CD4-positive, alpha-beta T cell treated with Interleukin-12 subunit alpha and Interleukin-12 subunit beta, for 1 hour (primary cell): ENCODE data around the gene WNT8B.

Experiments
- DNase-seq: peaks from one replicate; pipeline ENCODE4 v3.0.0-alpha.2; 2020

The WNT8B gene

DNA sequence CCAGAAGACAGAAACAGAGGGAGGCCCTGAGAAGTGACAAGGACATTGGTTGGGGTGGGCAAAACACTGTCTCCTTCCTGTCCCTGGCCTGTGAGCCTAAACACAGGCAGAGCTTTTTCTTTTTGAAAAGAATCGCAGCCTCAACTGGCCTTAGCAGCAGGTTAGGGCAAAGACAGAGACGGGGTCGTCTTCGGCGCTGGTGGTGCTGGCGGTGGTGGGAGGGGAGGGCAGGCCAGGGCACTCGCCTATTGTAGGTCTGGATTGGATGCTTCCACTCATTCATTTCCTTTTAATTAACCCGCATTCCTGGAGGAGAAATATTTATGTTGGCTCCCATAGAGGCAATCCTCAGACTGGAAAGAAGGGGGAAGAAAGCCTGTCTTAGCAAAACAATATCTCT, 22.6 kb downstream of the WNT8B start:
- no peak for DNase-seq

DNA sequence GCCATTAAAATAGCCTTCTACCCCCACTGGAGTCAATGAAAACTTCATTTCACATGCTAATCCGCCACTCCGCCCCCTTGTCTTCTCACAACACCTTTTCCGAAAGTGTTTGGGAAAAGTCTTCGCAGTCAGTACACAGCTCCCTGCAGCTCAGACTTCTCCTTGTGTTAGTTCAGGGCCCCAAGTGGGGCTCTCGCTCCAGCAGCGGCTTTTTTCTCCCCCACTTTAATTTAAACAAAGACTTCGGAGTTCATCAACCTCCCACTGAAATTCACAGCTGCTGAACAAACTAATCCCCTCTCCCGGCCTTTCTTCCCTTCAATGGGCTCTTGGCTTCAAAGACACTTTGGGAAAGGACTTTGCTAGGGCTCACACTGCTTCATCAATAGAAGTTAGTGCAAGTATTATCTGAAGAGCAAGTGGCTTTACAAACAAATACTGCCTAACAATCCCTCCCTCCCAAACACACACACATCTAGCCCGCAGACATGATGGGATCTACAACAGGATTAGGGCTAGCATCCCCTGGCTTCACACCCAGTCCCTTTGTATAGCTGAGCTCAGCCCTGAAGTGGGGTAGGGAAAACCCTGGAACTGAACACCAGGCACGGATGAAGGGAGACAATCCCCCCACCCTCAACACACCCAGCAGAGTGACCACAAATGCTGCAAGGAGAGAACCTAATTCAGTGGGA, 23.1 kb downstream of the WNT8B start:
- no peak for DNase-seq

DNA sequence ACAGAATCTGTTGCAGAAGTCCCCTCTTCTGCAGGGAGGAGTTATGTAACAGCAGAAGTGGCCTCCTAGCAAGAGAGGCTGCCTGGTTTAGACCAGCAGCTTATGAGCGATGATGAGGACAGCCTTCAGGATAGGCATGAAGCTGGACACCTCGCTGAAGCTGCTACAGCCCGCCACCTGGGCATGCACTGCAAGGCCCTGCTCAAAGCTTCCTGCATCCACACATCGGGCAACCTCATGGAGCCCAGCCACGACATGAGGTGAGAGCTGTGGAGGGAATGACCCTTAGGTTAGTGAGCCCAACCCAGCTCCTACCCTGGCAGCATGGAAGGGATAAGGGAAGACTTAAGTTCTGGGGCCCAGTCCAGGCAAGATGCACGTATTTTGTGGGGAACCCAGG, 24.7 kb downstream of the WNT8B start:
- no peak for DNase-seq

DNA sequence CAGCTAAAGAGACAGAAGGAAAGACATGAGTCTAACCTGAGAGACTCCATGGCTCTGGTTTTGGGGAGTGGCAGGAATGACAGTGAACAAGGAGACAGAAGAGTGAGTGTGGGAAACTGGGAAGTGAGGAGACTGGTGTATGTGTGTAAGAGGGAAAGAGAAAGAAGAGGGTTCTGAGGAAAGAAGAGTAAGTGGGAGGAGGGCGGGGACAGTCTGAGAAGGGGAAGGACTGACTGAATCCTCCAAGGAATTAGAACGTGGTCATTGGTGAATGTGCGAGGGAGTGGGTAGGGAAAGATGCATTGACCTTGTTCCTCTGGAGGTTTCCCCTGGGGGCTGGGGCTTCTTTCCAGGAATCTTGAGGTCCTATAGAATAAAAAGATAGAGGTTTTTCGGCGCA, 26.6 kb downstream of the WNT8B start:
- no peak for DNase-seq

DNA sequence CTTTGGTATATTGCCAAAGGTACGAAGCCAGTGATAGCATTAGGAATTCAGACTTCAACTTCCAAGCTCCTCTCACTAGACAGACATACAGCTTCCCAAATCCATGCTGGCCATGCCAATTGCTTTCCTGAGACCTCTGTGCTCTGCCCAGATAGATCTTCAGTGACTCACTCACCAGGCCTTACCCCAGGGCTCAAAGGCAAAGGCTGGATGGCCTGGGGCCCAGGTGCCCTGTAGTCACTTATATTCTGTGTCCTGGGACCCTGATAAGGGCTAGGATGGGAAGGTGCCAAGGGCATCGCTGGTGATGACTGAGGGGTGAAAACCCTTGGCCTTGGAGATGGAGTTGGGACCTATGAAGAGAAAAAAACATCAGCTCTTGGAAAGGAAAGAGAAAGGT, 27.7 kb downstream of the WNT8B start:
- no peak for DNase-seq

DNA sequence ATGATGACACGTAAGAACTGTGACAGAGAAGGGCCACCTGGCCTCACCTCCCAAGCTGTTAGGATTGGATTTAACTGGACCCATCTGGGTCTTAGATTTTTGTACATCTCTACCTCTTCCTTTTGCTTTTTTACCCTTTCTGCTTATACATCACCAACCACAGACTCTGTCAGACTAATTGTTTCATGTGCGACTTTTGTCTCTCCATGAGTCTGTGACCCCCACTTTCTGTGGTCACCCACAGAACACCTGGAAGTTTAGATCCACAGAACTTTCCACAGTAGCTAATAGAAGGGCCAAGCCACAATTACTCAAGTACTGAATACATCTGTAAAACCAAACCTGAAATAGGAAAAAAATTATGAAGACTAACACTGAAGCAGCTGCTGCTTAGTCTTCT, 33.8 kb downstream of the WNT8B start:
- DNase-seq: no peak

DNA sequence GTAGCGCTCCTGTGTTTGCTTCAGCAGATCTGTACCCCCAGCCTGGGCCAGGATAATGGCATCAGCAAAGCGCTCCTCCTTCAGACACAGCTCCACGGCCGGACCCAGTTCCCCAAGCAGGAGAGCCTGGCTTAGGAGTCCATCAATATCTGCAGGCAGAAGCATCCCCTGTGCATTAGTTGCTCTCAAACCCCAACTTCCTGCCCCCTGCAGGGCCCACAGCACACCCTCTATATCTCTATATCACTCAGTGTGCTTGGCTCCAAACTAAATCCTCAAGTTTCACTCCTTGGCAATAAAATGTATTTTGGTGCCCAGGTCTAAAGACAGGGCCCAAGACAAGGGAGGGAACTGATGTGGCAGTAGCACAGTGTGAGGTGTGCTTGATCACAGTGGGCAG, 35.2 kb downstream of the WNT8B start:
- no peak for DNase-seq

DNA sequence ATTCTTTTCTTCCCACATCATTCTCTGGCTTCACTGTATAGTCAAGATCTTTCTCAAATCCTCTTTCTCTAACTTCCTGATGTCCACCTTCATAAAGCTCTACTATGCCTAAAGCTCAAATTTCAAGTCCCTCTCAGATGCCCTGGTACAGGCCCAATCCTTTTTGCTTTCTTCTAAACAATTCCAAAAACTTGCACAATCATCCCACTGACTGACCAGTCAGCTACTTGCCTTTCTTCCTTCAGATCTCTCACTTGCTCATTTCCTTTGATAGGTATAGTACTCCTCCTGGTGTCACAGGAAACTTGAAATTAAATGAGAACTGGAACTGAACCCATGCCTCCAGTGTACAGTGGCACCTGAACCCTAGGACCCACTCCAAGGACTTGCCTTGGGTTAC, 38.6 kb downstream of the WNT8B start:
- no peak for DNase-seq

DNA sequence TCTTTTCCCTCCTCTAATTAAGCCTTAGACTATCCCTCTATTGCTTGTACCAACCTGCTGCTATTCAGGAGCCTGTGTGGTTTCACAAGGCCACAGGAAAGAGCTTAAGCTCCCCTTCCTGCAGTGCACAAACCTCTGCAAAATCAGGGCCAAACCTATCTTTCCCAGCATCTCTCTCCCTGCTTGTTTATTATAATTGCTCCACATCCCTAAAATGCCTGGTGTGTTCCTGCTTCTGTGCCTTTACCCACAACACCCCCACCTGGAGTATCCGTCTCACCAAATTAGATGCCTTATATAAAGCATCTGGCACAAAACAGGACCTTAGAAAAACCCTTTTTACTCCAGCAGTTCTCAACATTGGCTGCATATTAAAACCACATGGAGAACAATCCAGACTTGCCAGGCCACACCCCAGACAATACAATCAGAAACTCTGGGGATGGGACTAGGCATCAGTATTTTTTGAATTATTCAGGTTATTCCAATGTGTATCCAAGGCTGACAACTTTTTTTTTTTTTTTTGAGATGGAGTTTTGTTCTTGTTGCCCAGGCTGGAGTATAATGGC, 40.2 kb downstream of the WNT8B start:
- no peak for DNase-seq

DNA sequence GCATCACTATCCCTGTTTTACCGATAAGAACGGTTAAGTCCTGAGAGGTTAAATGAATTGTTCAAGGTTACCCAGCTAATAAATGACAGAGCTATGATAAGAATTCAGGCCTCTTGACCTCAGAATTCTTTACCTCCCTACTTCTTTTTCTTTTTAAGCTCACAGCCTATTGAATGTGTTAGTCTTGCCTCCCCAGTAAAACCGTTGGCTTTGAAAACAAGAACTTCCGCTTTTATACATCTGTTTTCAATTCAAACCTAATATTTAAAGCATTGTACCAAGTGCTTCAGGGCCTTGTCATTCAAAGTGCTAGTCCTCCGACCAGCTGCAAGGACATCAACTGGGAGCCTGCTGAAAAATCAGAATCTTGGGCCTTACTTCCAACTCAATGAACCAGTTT, 41.3 kb downstream of the WNT8B start:
- DNase-seq: no peak

DNA sequence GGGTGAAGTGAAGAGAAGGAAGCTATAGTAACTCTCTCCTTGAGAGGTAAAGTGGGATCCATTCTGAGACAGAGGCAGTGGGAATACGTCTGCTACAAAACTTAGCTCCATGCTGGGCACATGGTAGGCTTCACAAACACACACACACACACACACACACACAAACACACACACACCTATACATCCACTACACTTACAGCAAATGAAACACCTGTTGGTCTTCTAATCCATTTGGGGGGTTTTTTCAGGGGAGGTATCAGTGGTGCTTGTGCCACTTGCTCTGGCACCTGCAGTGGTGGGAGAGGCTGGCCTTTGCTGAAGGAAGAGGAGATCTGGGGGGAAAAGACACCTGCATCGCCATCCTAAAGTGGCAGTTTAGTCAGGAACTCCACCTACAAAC, 42.4 kb downstream of the WNT8B start:
- no peak for DNase-seq

DNA sequence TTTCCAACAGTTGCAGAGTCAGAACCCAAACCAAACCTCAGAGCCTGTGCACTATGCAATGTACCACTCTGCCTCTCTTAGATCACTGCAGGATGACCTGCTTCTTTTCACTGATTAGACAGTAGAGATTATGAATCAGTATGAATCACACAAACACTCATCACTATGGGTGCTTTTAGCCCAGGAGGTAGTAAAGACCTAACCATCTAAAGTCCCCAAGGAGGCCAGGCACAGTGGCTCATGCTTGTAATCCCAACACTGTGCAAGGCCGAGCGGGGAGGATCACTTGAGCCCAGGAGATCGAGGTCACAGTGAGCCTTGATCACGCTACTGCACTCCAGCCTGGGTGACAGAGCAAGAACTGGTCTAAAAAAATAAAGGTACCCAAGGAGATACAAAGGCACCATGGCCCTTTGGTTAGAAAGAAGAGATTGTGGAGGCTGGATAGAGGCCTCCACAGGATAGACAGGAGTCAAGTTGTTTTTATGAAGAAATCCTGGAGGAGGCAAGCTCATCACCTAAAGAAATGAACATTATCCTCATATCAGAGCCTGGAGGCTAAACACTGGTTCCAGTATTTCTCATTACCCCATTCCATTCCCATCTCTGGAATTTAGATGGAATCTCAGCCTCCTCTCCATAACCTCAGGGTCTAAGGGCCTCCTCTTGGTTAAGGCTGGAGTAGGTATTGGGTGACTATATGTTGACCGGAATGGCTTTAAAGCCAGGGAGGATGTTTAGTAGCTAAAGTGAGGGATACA, 44.0 kb downstream of the WNT8B start:
- DNase-seq: no peak

DNA sequence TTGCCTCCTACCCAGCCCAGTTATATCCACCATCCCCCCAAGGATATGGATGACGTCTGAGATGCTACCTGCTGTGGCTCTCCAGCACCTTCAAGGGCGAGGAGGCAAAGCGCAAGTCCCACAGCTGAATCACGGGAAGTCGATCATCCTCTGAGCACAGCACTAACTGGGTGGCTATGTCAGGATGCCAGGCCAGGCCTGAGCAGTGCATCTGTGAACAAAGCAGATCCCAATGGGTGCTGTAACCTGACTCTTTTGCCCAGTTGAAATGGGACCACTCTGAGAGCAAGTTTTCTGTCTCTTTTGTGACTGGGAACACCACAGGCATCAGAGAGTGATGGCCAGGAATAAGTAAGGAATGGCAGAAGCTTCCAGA, 44.5 kb downstream of the WNT8B start:
- DNase-seq: no peak

DNA sequence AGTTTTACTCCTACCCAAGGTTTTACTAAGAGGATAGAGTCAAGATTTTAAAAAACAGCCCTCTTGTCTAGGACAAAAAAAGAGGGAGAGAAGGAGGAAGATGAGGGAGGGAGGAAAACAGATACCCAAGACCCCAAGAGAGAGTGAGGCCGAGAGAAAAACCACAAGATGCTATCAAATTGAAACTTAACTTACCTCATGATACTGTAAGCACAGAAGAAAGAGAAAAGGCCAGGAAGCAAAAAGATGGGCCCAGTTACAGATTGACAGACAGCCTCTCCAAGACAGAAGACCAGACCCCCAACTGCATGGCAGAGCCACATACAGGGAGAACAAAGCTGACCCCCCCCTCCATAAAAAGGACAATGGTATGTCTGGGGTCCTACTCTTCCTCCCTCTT, 45.5 kb downstream of the WNT8B start:
- DNase-seq: no peak

DNA sequence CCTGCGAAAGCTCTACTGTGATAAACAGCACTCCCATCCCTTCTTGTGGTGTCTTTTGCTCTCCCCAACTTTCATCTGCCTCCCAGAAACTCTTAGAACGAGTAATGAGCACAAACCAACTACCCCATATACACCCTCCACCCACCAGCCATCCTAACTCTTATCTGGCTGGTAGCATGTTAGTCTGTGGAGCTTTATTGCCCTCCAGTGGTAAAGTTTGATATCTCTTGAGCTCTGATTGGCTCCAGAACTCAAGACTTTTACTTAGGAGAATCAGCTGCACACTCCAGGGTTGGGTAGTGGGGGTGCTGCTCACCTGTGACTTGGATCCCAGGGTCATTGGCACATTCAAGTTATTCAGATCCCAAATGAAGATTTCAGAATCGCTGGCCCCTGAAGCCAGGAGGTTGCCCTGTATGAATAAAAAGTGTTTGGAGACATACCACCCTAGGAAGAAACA, 45.9 kb downstream of the WNT8B start:
- peak; percentile 78 for DNase-seq

DNA sequence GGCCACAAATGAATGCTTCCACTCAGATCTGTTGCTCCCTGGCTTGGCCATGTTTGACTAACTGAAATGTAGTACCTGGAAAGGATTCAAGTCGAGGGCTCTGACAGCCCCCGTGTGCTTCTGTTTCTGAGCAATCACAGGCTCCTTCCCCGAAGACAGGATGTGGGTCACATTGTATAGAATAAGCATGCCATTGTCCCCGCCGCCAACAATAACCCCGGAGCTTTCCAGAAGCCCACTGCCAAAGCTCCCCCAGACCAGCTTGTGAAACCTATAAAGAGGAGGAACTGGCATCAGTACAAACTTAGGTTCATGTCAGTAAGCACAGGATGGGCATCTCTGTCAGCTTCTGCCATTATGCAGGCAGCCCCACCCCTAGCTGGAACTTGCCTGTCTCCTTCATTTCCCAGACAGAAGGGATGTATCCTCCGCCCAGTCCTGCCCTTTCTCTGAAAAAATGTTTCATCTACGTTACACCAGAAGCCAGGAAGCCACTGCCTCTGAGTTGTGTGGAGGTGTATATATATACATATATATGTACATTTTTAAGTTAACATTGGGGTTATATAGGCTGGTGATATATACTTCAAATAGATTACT, 46.5 kb downstream of the WNT8B start:
- peak; percentile 40 for DNase-seq

DNA sequence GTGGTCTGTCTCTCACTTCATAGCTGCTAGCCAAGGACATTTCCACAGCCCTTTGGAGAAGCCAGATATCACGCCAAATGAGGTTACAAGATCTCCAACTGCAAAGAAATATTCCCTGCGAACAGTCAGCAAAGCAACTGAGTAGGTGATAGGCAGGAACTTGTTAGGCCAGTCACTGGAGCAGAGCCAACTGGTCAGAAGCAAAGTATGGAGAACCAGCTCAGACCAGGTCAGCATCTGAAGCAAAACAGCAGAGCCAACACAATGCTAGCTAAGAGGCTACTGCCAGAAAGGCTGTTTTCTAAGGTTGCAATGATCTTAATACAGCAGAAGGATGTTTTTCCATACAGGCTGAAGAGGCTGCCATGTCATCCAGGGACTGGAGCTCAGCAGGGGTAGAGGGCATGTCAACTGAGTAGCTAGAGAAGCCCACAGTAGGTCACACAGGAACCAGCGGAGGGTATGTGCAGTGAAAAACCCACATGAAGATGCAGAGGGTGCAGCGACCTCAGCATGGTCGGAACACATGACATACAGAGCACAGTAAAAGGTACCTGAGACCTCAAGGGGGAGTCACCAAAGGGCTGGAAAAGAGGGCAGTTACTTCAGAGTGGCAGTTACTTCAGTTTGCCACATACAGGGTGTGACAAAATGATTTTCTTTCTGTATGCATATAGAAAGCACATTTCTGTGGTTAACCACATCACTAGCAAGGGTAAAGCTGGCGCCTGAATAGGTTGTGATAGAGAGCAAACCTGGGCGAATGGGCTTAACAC, 47.9 kb downstream of the WNT8B start:
- peak; percentile 80 for DNase-seq

DNA sequence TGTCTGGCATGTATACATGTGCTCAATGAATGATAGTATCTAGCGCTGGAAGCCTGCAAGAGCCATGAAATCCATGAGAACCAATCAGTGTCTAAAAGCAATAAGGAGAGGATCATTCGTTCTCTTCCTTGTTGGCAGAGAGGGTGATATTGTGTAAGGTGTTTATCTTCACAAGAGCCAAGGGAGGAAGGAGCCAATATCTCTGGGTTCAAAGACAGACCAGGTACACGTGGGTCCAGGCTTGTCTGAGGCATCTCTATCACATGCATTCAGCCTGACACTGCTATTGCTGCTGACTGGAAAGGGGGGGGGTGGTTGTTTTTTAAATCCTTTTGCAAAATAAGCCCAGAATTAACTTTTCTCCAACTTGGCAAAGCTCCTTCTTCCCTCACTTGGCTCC, 52.8 kb downstream of the WNT8B start:
- DNase-seq: no peak

DNA sequence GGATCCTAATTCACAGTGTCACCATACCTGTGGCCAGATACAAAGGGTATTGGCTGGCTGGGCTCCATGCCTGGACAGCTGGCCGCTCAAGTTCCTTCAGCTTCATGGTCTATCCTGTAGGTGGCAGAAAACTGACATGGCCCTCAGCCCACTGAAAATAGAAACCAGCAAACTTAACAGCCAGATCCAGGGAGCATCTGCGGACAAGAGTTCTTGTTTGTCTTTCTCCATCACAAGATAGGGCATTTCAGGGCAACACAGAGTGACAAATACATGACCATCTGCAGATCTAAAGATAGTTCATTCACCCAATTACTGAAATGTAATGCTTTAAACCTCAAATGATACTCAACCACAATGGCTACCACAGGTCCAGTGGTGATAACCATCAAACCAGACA, 54.0 kb downstream of the WNT8B start:
- DNase-seq: no peak

DNA sequence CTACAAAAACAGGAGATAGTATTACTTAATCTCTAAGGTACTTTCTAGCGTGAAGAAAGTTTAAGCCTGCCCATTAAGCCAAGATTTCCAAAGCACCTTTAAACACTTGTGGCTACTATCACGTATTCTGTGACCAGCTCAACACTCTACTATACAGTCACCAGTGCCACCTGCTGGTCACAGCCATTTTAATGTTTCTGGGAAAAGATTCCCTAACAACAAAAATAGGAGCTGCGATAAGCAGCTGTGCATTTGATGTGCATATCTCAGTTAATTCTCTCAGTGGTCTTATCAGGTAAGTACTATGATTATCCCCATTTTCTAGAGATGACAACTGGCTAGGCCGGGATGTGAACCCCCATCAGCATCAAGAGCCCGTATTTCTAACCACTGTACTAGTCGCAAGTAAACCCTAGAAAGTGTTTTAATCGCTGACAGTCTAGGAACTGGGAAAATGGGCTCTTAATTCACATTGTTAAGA, 56.0 kb downstream of the WNT8B start:
- DNase-seq: peak; percentile 68

DNA sequence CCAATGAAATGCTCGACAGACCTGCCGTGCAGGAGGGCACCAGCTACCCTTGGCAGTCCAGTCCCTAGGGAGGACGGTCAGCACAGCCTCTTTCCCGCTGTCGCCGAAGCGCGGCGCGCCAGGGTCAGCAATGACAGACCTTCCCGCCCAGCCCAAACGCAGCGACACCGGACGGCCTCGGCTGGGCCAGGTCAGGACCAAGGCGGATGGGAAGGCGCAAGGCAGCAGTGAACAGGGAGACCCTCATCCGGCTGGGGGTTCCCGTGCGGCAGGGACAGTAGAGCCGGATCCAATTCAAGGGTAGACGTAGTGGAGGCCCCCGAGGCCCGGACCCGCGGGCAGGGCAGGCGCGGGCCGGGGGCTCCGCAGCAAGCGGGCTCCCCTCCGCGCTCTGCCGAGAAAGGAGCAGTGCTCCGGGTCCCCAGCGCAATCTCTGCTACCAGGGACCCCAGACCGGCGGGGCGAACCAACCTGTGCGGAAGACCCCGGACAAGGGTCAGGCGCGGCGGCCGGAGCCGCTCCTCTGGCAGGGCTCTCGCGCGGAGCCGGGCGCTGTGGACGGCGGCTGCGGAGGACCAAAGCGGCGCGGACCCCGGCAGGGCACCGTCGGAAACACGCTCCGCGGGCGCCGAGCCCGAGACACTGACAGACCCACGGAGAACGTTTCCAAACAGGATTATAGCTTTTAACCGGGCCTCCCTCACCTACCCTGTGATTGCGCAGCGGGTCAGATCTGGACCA, 56.7 kb downstream of the WNT8B start, which contains the start of gene SEC31B:
Gene SEC31B, minus strand, starts transcription at position 551 of the 741 bp plus-strand sequence. CDS start 2,909 bp downstream, outside the sequence.
- no peak for DNase-seq

DNA sequence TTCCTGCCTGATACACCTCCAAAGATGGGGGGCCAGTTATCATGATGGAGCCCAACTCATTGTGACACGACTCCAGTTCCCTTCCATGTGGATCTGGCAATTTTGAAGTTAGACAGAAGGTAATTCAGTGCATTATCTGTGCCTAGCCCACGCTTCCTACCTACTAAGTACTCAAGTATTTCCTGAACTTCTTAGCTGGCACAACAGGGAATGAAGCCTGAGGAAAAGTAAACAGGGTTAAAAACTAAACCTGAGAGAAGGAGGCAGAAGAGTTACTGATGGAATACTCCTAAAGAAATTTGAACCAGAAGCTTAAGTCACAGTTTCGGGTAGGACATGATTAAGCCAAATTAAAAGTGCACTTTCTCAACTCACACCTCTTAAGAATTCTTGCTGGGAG, 58.0 kb downstream of the WNT8B start:
- DNase-seq: no peak
